NOMO-1 (cell line): ENCODE results near the gene SRGAP3.
"Not testable (repeated sequence)": the region's sequence is repeated elsewhere in the genome, so short reads cannot be mapped to it uniquely, and the experiment has no call there.

Experiments
- DNase-seq, 2 experiments: peaks; one replicate each; lab custom pipeline; 2025; ENCODE audit not compliant: unreplicated experiment in 2 of 2; lab: John Stamatoyannopoulos, UW

Gene SRGAP3

DNA sequence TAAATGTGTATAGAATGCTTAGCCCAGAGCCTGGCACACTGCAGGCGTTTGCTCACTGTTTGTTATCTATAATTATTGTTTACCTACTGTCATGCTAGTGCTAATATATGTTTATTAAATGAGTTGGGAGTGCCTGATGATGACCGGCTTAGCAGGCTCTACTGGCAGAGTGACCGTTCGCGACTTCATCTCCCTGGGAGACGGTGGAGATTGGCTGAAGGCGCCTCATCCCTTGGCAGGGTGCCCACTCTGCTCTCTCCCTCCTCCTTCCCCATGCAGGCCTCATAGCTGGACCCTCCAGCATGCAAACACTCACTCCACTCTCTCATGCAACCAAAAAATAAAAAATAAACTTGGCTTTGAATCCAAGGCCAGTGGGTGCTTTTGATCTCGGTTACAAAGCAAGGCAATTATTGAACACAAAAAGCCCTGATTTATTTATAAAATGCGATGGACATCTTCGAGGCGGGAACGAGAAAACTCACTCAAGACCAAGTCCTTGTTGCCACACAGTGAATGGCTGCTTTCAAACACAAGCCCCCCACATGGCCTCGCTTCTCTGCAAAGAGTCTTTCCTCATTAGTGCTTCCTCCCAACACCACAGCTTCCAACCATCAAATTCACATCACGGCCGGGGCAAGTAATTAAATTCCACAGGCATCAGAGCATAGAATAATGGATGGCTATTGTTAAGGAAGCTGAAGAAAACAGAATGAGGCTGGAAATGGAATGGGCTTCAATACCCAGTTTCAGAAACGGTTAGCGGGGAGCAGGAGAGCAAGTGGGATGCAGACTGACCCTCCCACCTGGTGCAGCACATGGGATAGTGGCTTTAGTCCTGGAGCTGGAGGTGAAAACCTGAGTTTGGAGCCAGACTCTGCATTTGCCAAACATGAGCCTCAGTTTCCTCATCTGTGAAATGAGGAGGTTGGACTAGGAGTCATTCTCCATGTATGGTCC, 150.4 kb downstream of the SRGAP3 start:
- no peak for DNase-seq

DNA sequence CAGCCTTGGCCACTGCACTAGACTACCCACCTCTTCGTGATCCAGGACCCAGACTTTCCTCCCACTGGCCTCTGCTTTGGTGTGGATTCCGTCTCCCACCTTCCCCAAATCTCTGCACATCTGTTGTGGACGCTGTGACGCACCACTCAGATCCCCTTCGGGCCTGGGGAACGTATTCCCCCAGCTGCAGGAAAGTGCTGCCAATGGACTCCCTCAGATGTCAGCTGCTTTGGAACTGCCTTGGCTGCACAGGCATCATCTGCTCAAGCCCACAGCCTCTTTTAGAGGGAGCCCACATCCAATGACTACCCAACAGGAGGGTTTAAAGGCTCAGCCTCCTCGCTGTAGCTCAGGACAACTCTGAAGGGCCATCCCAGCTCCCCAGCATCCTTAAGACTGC, 152.0 kb downstream of the SRGAP3 start:
- DNase-seq: no peak

DNA sequence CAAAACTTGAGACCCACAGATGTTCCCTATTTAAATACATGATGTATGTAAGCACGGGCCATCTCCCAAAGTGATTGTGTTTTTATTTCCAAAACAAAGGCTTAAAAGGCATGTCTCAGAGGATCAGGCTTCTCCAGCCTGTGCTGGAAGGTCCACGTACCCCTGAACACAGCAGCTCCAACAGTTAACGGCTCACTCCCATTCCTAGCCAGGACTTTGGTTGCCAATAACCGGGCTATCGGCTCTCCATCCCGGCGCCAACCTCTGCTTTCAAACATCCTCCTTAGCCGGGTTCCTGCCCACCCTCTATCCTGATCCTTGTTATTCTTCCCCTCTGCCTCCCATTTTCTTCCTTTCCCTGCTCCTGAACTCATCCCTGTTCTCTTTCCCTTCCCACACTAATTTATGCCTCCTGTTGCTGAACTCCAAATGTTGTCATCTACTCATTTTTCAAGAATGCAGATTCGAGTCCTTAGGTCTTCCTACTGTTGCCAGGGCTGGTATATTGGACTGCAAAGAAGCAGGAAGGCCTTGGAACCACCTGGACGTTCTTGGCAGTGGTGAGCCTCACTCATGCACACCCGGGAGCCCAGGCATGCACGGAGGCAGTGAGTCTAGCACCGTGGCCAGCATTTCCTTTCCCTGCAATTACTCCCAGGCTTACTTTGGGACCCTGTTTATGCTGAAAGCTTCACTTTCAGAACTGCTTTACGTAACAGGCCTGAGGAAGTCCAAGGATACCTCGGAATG, 157.8 kb downstream of the SRGAP3 start:
- DNase-seq: no peak

DNA sequence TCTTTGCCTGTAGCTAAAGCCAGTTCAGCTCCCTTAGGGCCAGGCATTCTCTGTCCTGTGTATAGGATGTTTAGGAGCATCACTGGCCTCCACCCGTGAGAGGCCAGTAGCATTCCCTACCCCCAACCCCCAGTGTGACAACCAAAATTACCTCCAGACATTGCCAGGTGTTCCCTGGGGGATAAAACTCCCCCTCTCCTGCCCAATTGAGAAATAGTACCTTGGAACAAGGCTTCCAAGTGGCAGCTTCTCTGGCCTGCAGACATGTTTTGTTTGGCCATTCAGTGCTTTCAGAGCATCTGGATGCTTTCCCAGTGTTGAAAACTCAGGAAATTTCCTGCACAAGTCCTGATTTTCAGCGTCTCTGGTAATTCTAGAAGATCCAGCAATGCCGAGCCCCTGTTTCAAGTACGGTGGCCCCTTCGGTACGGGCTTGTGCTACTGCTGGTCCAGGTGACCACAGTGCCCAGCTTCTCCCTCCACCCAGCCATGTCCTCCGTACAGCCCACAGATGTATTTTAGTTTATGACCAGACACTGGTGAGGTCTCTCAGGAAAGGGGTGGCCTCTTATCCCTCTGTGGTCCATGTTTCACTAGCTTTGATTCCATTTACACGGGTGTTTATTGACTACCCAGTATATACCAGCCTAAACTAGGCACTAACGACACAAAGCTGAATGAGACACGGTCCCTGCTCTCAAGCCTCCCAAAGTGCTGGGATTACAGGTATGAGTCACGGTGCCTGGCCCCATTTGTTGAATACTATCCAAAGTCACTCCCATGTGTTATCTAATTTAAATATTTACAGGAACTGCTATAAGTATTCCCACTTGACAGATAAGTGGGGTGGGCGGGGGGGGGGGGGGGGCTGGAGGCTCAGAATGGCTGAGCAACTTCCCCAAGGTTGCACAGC, 160.7 kb downstream of the SRGAP3 start:
- DNase-seq: no peak

DNA sequence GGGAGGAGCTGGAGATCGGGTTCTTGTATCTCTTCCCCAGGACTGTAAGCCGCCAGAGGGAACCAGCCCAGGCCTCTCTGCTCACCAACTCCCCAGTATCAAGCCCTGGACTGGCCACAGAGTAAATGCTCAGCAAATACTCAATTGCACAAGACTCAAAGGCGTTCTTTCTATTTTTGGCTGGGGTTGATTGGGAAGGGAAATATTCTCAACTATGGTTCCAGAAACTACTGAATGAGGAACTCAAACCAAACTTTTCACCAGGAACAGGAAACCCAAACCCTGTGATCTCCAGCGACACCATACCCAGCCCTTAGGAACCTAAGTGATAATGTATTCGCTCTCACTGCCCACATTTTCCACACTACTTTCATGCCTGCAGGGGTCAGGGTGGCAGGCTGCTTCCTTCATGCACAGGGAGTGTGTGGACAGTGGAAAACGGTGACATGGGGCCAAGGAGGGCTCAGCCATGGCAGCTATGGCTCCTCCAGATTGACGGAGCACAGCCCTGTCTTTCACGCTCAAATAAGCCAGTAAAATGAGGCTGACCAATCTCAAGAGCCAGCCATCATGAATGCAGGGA, 161.5 kb downstream of the SRGAP3 start:
- DNase-seq: peak; percentile 46 to 51

DNA sequence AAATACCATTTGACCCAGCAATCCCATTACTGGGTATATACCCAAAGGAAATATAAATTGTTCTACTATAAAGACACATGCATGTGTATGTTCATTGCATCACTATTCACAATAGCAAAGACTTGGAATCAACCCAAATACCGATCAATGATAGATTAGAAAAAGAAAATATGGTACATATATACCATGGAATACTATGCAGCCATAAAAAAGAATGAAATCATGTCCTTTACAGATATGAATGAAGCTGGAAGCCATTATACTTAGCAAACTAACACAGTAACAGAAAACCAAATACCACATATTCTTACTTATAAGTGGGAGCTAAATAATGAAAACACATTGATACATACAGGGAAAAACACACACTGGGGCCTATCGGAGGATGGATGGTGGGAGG, 164.0 kb downstream of the SRGAP3 start:
- DNase-seq: not testable (repeated sequence)

DNA sequence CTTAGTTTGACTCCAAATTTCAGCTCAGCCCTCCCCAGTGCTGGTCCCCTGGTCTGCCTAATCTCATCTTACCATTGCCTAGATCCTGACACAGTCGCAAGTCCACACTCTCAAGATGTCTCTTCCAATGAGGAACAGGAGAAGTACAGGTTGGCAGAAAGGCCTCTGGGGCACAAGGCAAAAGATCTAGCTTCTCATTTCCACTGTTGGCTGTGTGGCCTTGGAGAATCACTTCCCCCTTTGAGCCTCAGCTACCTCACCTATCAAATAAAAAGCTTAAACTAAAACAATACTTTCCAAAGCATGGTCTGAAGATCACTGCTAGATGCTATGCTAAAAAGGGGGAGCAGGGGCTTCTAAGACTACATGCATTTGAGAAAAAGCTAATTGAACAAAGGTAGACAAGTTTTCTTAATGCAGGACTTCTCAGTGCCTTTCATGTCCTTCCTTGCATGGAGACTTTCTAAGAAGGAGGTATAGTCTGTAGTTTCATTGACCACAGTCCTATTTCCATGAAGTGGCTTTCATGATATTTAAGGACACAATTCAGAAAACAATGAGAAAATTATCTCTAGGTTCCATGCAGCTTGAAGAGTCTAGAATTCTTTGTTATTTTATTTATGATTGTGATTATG, 168.1 kb downstream of the SRGAP3 start:
- DNase-seq: peak in 1 of 2 experiments; percentile 22

DNA sequence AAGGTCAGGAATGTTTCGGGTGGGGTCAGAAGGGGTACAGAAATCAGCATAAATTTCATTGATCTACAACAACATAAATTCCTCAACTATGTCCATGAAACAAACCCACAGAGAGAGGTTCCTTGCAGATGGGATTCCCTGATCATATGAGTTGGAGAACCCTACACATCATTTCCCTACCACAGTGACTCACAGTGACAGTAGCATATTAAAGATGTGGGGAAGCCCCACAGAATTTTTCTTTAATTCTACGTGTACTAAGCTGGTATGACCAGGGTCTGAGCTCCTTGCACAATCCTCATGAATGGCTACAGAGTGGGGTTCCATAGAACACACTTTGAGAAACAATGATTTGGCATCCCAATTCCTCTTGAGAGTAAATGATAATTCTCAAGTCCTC, 169.3 kb downstream of the SRGAP3 start:
- DNase-seq: no peak

DNA sequence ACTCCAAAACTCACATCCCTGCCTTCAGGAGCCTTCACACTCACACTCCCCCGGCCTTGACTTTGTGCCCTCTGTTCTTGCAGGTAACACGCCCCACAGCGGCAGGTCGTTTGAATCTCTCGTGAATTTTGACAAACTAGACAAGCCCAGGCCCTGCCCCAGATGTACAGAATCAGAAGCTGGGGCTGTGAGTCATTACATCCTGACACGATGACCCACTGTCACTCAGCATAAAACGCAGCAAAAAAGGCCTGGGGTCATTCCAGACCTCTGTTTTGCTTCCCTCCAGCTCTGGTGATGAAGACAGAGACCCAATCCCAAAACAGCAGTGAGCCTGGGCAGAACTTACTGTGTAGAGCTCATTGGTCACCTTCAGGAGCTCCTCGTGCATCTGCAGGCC, 169.8 kb downstream of the SRGAP3 start:
- DNase-seq: no peak

DNA sequence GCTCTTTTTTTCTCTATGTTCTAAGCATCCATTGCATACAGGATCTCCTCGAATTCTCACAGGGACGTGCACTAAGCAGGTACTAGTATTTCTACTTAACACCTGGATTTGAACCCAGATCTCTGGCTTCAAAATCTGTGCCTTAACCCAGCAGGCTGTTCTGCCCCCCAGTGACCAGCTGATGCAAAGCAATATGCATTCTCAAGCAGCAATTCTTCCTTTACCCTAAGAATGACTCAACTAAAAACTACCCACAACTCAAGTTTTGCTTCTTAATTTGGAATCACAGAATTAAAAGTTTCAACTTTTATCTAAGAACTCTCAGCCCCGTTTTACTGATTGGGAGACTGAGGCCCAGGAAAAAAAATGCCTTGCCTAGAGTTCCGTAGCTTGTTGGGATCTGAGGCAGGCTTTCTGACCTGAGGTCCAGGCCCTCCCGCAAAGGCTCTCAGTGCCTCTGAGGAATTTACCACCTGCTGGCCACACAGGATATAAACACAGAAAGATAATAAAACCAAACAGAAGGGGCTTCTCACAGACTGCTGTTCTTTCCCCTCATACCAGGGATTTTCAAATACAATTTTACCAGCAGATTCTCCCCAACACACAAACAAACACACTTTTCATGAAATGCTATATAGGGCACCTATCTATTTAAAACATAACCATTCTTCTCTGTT, 170.7 kb downstream of the SRGAP3 start:
- DNase-seq: no peak

DNA sequence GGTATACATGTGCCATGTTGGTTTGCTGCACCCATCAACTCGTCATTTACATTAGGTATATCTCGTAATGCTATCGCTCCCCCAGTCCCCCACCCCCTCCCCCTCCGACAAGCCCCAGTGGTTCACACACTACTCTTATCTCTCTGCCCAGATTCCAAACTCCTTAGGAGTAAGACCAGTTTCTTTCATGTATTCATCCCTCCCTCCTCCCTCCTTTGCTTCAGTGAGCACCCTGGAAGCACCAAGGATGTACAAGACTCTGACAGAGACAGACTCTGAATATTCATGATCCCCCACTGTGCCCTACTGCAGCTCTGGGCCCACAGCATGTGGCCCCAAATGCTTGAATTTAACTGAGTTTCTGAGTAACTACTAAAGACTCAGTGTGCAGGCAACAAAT, 172.4 kb downstream of the SRGAP3 start:
- no peak for DNase-seq

DNA sequence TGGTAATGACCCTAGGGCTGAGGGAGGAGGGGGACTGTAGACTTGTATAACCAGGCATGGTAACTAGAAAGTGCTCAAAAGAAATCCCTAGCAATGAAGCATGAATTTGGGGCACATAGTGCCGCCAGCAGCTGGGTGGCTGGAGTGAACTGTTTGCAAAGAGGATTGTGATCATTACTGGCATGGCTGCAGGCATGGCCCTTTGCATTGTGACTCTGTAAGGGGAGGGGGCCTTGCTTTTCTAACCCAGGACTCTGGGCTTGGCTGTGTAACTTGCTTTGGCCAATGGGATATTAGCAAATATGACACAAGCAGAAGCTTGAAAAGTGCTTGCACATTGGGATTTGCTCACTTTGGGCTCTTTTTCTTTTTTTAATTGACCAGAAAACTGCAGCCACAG, 173.7 kb downstream of the SRGAP3 start:
- DNase-seq: no peak

DNA sequence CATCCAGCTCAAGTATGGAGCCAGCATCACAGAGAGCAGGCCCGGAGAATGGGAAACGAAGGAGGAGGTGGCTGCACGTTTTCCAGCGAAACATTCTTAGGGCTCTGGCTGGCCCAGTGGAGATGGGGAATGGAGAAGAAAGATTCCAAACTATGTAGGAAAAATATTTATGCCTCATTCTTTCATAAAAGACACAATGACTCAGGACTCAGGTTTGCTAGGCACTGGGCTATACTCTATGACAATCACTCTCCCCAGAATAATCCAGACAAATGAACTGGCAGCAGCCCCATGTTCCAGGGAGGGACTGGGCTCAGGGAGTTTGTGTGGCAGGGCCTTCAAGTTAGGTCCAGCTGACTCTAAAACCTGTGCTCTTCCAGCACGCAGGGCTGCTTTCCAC, 175.4 kb downstream of the SRGAP3 start:
- no peak for DNase-seq

DNA sequence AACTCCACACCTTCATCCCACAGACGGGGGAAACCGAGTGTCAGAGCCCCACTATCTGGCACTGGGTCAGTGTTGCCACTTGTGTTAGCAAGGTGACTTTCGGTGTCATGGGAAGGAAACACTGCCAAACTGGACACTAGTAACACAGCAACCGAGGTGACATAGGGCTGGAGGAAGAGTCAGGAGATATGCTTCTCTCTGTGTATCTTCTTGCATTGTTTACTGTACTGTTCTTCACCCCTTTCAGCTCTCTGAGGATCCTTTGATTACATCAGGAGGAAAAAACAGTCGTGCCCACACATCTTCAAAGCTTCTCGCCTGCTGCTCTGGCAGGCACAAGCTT, 176.8 kb downstream of the SRGAP3 start:
- DNase-seq: no peak

DNA sequence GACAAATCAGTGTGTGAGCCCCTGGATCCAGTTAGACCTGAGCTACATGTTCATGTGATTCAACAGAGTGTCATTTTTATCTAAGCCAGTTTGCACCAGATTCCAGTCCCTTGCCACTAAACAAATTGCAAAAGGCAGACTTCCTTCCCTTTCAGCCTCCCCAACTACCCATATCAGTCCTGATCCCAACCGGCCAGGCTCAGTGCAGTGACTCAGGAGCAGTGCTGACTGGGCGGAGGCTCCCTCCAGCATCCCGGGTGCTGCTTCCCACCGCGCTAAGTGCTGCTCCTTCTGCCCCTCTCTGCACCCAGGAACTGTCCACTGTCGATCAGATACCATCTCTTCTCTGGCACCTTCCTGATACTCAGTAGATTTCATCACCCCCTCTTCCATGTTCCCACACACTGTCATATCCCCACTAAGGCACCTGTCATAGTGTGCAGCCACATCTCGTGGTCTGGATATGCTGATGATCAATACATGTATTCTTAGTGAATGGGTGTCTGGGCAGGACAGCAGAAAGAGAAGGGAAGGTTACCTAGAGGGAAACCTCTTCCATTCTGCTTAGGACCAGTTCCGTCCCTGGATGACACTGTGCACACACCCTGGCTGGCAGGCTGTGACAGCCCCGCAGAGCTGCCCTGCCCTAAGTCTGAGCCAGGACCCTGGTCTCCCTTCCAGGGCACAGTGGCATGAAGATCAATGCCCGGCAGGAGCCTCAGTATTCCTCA, 177.3 kb downstream of the SRGAP3 start:
- DNase-seq: no peak

DNA sequence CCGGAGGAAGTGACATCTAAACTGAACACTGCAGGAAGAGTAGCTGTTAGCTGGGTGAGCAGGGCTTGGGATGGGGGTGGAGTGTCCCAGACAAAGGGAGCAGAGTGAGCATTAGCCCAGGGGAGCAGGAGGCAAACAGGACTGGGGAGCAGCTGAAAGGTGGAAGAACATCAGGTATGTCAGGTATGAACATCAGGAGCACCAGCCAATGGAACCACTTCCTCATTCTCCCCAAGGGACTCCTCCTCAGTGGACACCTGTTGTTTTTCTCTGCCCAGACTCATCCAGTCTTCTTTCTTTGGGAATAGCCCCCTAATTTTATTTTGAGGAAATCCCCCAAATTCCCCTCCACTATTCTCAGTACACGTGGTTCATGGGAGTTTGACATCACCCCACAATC, 178.5 kb downstream of the SRGAP3 start:
- no peak for DNase-seq

DNA sequence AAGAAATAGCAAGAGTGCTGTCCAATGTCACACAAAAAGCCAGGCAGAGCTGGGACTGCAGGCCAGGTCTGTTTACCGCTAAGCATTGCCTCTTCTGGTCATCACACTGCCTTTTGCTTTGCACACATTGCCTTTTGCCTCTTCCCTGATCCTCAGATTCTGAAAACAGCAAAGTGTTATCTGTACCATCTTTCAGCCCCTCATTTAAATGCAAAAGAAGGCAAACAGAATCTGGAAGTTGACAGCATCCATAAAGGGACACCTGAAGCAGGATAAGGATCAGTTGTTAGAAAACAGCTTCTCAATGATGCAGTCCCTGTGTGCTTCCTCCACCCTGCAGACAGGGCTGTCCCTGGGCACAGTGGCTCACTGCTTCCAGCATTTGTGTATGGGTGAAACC, 179.5 kb downstream of the SRGAP3 start:
- DNase-seq: no peak

DNA sequence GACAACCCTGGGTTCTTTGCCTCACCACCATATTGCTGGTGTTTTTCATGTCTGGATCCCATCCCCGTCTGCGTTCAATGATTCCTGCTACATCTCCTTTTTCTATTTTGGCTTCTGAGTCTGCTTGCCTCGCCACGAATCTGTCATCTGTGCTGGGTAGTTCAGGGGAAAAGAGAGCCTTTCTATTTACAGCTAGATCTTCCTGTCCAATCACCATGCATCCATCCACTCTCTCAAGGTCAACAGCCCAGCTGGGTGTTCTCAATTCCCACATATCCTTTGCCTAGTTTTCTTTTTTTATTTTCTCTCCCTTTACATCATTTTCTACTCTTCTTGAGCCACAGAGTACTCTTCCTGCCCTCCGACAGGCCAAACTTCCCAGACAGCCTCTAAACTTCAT, 181.4 kb downstream of the SRGAP3 start:
- DNase-seq: no peak
